Measurements from ENCODE around the gene ERI2. TPM values are rescaled to one million over a fixed set of nuclear protein-coding genes. Genes with fewer than 3 reads are reported as not detected.
A peak's percentile ranks its signal among the peaks of the same experiment; 100 is the strongest.

ERI2 gene, protein sequence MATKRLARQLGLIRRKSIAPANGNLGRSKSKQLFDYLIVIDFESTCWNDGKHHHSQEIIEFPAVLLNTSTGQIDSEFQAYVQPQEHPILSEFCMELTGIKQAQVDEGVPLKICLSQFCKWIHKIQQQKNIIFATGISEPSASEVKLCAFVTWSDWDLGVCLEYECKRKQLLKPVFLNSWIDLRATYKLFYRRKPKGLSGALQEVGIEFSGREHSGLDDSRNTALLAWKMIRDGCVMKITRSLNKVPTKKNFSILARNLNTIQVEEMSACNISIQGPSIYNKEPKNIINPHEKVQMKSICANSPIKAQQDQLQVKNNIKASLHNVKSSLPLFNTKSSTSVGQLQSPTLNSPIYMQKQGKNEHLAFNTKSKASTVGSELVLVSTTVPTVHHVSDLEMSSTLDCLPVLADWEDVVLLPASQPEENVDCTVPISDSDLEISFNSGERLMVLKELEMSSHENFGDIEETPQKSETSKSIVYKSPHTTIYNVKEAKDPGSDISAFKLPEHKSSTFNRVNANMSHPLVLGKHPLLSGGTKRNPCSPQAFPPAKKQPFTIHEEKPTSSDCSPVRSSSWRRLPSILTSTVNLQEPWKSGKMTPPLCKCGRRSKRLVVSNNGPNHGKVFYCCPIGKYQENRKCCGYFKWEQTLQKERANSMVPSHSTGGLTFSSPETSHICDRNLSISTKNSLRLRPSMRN
- 17.5 TPM for polyA plus RNA-seq (2013)

DNA sequence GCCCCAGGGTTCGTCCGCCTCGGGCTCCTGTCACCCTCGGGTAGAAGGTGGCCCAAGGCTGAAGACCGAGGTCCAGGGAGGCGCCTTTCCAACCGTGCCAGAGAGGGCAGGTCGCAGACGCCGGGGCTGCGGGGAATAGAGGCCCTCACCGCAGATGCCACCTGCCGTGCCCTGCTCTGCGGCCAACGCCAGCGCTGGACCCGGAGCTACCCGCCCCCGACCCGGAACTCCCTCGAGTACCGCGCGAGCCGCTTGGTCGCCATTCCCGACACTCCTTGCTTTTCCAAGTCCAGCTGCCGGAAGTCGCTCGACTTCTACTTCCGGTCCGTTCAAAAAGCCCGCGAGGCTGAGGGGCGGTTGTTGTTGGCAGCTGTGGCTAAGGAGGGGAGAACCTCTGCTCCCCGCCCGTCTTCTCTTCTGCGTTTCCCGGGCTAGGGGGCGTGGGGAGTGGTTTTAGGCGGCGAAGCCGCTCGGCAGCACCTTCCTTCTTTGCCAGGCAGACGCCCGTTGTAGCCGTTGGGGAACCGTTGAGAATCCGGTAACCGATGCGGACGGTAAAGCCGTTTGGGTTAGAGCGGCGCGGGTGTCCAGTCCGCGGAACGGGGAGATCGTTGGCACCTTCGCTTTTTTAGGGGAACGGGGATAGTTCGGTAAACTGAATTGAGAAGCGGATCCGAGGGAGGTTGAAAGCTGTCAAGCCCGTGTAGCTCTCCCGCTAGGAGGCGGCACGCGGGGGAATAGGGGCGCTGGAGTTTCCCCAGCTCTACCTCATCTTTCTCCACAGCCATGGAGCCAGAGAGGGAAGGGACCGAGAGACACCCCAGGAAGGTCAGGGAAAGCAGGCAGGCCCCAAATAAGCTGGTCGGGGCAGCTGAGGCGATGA lies at the start of gene ERI2, which contains the start of gene REXO5:
TSS of gene ERI2 (minus strand) at position 305 of the 883 bp plus-strand sequence. CDS start at position 263, 42 bp downstream.
TSS of gene REXO5 (plus strand) at position 360 of the 883 bp plus-strand sequence. CDS start at position 787, 427 bp downstream.
- peak; percentile 90 to 95 (median 92) for DNase-seq
- peak within 1 kb of the TSS; percentile 81 to 97 (median 86) for H3K4me3 ChIP-seq (ENCODE audit: control insufficient read depth in 1 of 7, extremely low read depth in 1 of 7, insufficient read depth in 4 of 7, low read depth in 2 of 7, low read length in 6 of 7)
- H3K36me3 ChIP-seq (ENCODE audit: control insufficient read depth in 4 of 4, insufficient read depth in 4 of 4, low read length in 3 of 4) = peaks cover 0 to 13% (median under 1%) of the 10 kb centered on the region in 4 experiments
- H3K27me3 ChIP-seq (replicated peaks in 2 of 5; ENCODE audit: control insufficient read depth in 4 of 5, insufficient read depth in 5 of 5, low read length in 4 of 5) = no peaks in the 10 kb centered on the region
- H3K4me1 ChIP-seq (ENCODE audit: control extremely low read depth in 1 of 4, control insufficient read depth in 4 of 4, insufficient read depth in 4 of 4, low read length in 3 of 4) = peaks cover 0 to 48% (median 42%) of the 10 kb centered on the region in 4 experiments
- under 1% methylated on average over 66 of the region's 74 CpGs for WGBS (ENCODE audit: insufficient coverage)
- no peaks in the 10 kb centered on the region for H3K9me3 ChIP-seq (ENCODE audit: control extremely low read depth in 1 of 5, control insufficient read depth in 4 of 5, insufficient read depth in 2 of 5, low read depth in 1 of 5, low read length in 4 of 5)
- POLR2A ChIA-PET = interaction anchor here (1.2 kb wide), 1 partner anchor 9 kb away, joined by 5 read pairs; no protein-coding TSS in a partner anchor
- CTCF ChIA-PET = interaction anchor here (0.7 to 3.4 kb wide), 14 partner anchors 10 to 278 kb away, joined by 3 to 13 read pairs (median 4); no protein-coding TSS in a partner anchor
- peak within 1 kb of the TSS; percentile 84 to 93 for H3K27ac ChIP-seq (ENCODE audit: insufficient read depth in 1 of 2, low read depth in 1 of 2, low read length in 2 of 2, poor library complexity in 1 of 2, severe bottlenecking in 2 of 2)

DNA sequence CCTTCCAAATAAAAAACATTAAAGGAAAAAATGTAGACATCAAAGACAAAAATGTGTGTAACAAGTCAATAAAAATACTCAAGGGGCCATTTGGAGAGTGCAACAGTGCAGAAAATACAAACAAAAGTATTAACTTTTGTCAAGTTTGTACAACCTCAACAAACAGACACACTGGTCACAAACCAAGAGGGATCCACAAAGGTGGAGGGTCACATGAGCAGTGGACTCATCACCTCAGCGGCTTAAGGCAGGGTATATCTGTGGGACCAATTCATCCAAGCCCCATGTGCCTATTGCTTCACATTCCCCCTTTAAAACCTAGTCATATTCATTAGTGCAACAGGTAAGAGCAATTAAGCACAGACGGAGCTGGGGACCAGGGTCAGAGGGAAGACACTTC lies 48.7 kb upstream of the ERI2 start:
- H3K27me3 ChIP-seq (replicated peaks in 2 of 5; ENCODE audit: control insufficient read depth in 4 of 5, insufficient read depth in 5 of 5, low read length in 4 of 5) = no peaks in the 10 kb centered on the region
- no peak overlapping the region for H3K4me3 ChIP-seq (ENCODE audit: control insufficient read depth in 1 of 7, extremely low read depth in 1 of 7, insufficient read depth in 4 of 7, low read depth in 2 of 7, low read length in 6 of 7)
- peaks cover 16 to 60% (median 32%) of the 10 kb centered on the region in 4 experiments for H3K36me3 ChIP-seq (ENCODE audit: control insufficient read depth in 4 of 4, insufficient read depth in 4 of 4, low read length in 3 of 4)
- ChIA-PET POLR2A (no interaction called here), CTCF (interaction anchor here (0.7 to 11.0 kb wide), 4 partner anchors 13 to 273 kb away, joined by 3 to 119 read pairs (median 6); no protein-coding TSS in a partner anchor)
- H3K4me1 ChIP-seq (ENCODE audit: control extremely low read depth in 1 of 4, control insufficient read depth in 4 of 4, insufficient read depth in 4 of 4, low read length in 3 of 4) = peaks cover 5 to 21% (median 9%) of the 10 kb centered on the region in 4 experiments
- WGBS (ENCODE audit: insufficient coverage) = 94% methylated on average over 2 of the region's 2 CpGs
- H3K9me3 ChIP-seq (ENCODE audit: control extremely low read depth in 1 of 5, control insufficient read depth in 4 of 5, insufficient read depth in 2 of 5, low read depth in 1 of 5, low read length in 4 of 5) = no peaks in the 10 kb centered on the region
- no peak overlapping the region for H3K27ac ChIP-seq (ENCODE audit: insufficient read depth in 1 of 2, low read depth in 1 of 2, low read length in 2 of 2, poor library complexity in 1 of 2, severe bottlenecking in 2 of 2)
- DNase-seq = no peak

DNA sequence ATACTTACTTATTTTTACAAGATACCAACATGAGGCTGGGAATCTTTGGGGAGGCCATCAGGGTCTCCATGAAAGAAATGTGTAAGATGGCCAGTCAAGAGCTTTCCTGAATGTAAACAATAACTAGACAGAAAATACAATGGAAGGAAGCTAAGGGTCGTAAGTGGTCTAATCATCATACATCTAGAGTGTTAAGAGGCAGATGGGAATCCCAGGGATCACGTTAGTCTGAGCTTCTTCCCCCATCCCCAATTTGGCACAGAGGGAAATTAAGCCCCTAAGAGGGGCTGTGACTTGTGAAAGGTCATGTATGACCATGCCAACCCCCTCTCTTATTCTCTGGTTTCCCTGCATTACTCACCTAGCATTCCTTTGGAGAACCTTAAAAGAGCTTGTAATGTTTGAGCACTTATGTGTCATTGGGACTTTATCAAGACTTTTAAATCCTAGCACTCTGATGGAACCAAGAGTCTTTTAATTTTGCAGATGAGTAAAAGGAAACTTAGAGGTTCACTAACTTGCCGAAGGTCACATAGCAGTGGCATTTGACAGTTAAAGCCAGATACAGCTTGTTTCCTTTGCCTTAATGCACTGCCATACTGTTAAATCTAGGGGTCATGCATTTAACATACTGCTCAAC lies 47.8 kb upstream of the ERI2 start:
- H3K4me1 ChIP-seq (ENCODE audit: control extremely low read depth in 1 of 4, control insufficient read depth in 4 of 4, insufficient read depth in 4 of 4, low read length in 3 of 4) = peaks cover 6 to 30% (median 13%) of the 10 kb centered on the region in 4 experiments
- ChIA-PET CTCF (interaction anchor here (0.7 to 11.0 kb wide), 6 partner anchors 13 to 274 kb away, joined by 3 to 119 read pairs (median 5); no protein-coding TSS in a partner anchor), POLR2A (no interaction called here)
- H3K27me3 ChIP-seq (replicated peaks in 2 of 5; ENCODE audit: control insufficient read depth in 4 of 5, insufficient read depth in 5 of 5, low read length in 4 of 5) = no peaks in the 10 kb centered on the region
- no peak overlapping the region for H3K27ac ChIP-seq (ENCODE audit: insufficient read depth in 1 of 2, low read depth in 1 of 2, low read length in 2 of 2, poor library complexity in 1 of 2, severe bottlenecking in 2 of 2)
- no peak overlapping the region for H3K4me3 ChIP-seq (ENCODE audit: control insufficient read depth in 1 of 7, extremely low read depth in 1 of 7, insufficient read depth in 4 of 7, low read depth in 2 of 7, low read length in 6 of 7)
- 95% methylated on average over 3 of the region's 3 CpGs for WGBS (ENCODE audit: insufficient coverage)
- H3K9me3 ChIP-seq (ENCODE audit: control extremely low read depth in 1 of 5, control insufficient read depth in 4 of 5, insufficient read depth in 2 of 5, low read depth in 1 of 5, low read length in 4 of 5) = no peaks in the 10 kb centered on the region
- peaks cover 10 to 65% (median 32%) of the 10 kb centered on the region in 4 experiments for H3K36me3 ChIP-seq (ENCODE audit: control insufficient read depth in 4 of 4, insufficient read depth in 4 of 4, low read length in 3 of 4)
- no peak for DNase-seq

DNA sequence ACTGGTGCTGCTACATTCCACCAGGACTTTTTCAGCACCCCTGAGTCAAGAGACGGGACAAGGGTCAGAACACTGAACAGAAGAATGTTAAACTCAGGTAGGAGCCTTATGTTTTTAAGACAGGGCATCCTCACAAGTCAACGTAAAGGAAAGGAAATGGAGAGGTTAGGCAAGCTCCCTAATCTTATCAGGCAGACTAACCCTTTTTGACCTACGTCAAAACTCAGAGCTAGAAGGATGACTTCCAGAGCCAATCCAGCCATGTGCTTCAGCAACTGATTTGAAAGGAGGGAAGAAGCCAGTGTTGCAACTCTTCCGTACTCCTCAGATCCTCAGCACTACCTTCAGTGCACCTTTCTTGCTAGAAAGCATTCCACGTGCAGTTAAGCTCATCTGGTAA lies 46.9 kb upstream of the ERI2 start:
- Histone ChIP-seq H3K4me1 (ENCODE audit: control extremely low read depth in 1 of 4, control insufficient read depth in 4 of 4, insufficient read depth in 4 of 4, low read length in 3 of 4) (peaks cover 6 to 38% (median 16%) of the 10 kb centered on the region in 4 experiments), H3K36me3 (ENCODE audit: control insufficient read depth in 4 of 4, insufficient read depth in 4 of 4, low read length in 3 of 4) (peaks cover 10 to 70% (median 32%) of the 10 kb centered on the region in 4 experiments), H3K27me3 (replicated peaks in 2 of 5; ENCODE audit: control insufficient read depth in 4 of 5, insufficient read depth in 5 of 5, low read length in 4 of 5) (no peaks in the 10 kb centered on the region), H3K9me3 (ENCODE audit: control extremely low read depth in 1 of 5, control insufficient read depth in 4 of 5, insufficient read depth in 2 of 5, low read depth in 1 of 5, low read length in 4 of 5) (no peaks in the 10 kb centered on the region), H3K4me3 (ENCODE audit: control insufficient read depth in 1 of 7, extremely low read depth in 1 of 7, insufficient read depth in 4 of 7, low read depth in 2 of 7, low read length in 6 of 7) (no peak overlapping the region), H3K27ac (ENCODE audit: insufficient read depth in 1 of 2, low read depth in 1 of 2, low read length in 2 of 2, poor library complexity in 1 of 2, severe bottlenecking in 2 of 2) (no peak overlapping the region)
- CTCF ChIA-PET = interaction anchor here (1.2 to 11.0 kb wide), 7 partner anchors 13 to 247 kb away, joined by 3 to 119 read pairs (median 5); no protein-coding TSS in a partner anchor
- POLR2A ChIA-PET = no interaction called here
- WGBS (ENCODE audit: insufficient coverage) = 94% methylated on average over 2 of the region's 5 CpGs
- DNase-seq = no peak

DNA sequence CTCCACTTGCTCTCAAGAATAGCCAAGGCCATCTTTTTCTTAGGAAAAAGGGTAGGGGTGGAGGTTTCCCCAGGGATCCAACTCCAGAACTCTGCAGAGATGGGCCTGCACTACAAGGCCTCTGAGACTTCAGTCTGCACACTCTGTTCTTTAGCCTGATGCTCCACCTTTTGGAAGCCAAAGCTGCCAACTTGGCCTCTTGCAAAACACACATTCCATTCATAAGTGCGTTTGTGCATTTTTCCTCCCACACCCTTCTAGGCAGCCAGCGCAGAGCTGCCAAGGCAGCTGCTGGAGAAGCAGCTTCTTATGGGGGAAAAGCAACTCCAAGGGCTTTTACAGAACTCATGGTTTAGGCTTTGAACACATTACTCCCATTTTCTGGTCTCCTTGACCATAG lies 45.3 kb upstream of the ERI2 start:
- H3K36me3 ChIP-seq (ENCODE audit: control insufficient read depth in 4 of 4, insufficient read depth in 4 of 4, low read length in 3 of 4) = peaks cover 10 to 68% (median 30%) of the 10 kb centered on the region in 4 experiments
- peaks cover 8 to 53% (median 26%) of the 10 kb centered on the region in 4 experiments for H3K4me1 ChIP-seq (ENCODE audit: control extremely low read depth in 1 of 4, control insufficient read depth in 4 of 4, insufficient read depth in 4 of 4, low read length in 3 of 4)
- ChIA-PET POLR2A (no interaction called here), CTCF (interaction anchor here (1.0 to 11.0 kb wide), 16 partner anchors 13 to 305 kb away, joined by 3 to 119 read pairs (median 6); no protein-coding TSS in a partner anchor)
- no peaks in the 10 kb centered on the region for H3K27me3 ChIP-seq (replicated peaks in 2 of 5; ENCODE audit: control insufficient read depth in 4 of 5, insufficient read depth in 5 of 5, low read length in 4 of 5)
- 100% methylated on average over 1 of the region's 2 CpGs for WGBS (ENCODE audit: insufficient coverage)
- H3K4me3 ChIP-seq (ENCODE audit: control insufficient read depth in 1 of 7, extremely low read depth in 1 of 7, insufficient read depth in 4 of 7, low read depth in 2 of 7, low read length in 6 of 7) = no peak overlapping the region
- no peak overlapping the region for H3K27ac ChIP-seq (ENCODE audit: insufficient read depth in 1 of 2, low read depth in 1 of 2, low read length in 2 of 2, poor library complexity in 1 of 2, severe bottlenecking in 2 of 2)
- H3K9me3 ChIP-seq (ENCODE audit: control extremely low read depth in 1 of 5, control insufficient read depth in 4 of 5, insufficient read depth in 2 of 5, low read depth in 1 of 5, low read length in 4 of 5) = no peaks in the 10 kb centered on the region
- no peak for DNase-seq

DNA sequence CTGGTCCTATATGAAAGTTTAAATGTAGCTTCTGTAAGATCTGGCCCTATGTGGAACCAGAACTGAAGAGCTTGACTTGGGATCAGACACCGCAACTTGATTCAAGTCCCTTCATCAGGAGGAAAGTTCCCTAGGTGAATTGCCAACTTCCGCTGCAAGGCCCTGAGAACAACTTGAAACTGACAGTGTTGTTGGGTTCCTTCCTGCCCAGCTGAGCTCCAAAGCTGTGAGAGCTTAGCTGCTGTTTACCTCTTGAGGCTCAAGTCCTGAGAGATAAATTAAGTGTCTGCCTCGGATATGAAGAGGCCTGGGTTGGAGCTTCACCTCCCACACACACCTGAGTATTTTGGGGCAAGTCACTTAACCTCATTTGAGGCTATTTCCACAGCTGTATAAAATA lies 44.7 kb upstream of the ERI2 start:
- H3K4me3 ChIP-seq (ENCODE audit: control insufficient read depth in 1 of 7, extremely low read depth in 1 of 7, insufficient read depth in 4 of 7, low read depth in 2 of 7, low read length in 6 of 7) = no peak overlapping the region
- 96% methylated on average over 2 of the region's 3 CpGs for WGBS (ENCODE audit: insufficient coverage)
- no peaks in the 10 kb centered on the region for H3K9me3 ChIP-seq (ENCODE audit: control extremely low read depth in 1 of 5, control insufficient read depth in 4 of 5, insufficient read depth in 2 of 5, low read depth in 1 of 5, low read length in 4 of 5)
- H3K36me3 ChIP-seq (ENCODE audit: control insufficient read depth in 4 of 4, insufficient read depth in 4 of 4, low read length in 3 of 4) = peaks cover 14 to 69% (median 32%) of the 10 kb centered on the region in 4 experiments
- ChIA-PET POLR2A (no interaction called here), CTCF (interaction anchor here (0.9 to 11.0 kb wide), 33 partner anchors 10 to 319 kb away, joined by 3 to 119 read pairs (median 4); no protein-coding TSS in a partner anchor)
- no peaks in the 10 kb centered on the region for H3K27me3 ChIP-seq (replicated peaks in 2 of 5; ENCODE audit: control insufficient read depth in 4 of 5, insufficient read depth in 5 of 5, low read length in 4 of 5)
- H3K4me1 ChIP-seq (ENCODE audit: control extremely low read depth in 1 of 4, control insufficient read depth in 4 of 4, insufficient read depth in 4 of 4, low read length in 3 of 4) = peaks cover 8 to 59% (median 29%) of the 10 kb centered on the region in 4 experiments
- DNase-seq = no peak
- peak overlapping the region in 1 of 2 experiments; percentile 41 for H3K27ac ChIP-seq (ENCODE audit: insufficient read depth in 1 of 2, low read depth in 1 of 2, low read length in 2 of 2, poor library complexity in 1 of 2, severe bottlenecking in 2 of 2)

Data from common myeloid progenitor, CD34-positive (primary cell).